K562 (cell line): ENCODE data around the gene TIGAR. TPM values are rescaled to one million over a fixed set of nuclear protein-coding genes. Genes with fewer than 3 reads are reported as not detected.

Experiments used
- ARID2 ChIP-seq: fragments of 450-650 bp; IDR thresholded peaks from 2 replicates; pipeline ENCODE4 v1.6.1; 2017; ENCODE audit warnings: antibody characterized with exemption, mild to moderate bottlenecking
- CTCF ChIP-seq, 3 experiments: IDR thresholded peaks in 2 of 3; conservative IDR thresholded peaks in 1 of 3; 2 replicates each; pipeline ENCODE4 v1.5.1; 2011 to 2012; ENCODE audit warnings: low read length in 3 of 3, mild to moderate bottlenecking in 3 of 3, control low read depth in 2 of 3, improper control_type of control experiment in 1 of 3, inconsistent platforms in 1 of 3, low read depth in 1 of 3, mixed read lengths in 1 of 3, moderate library complexity in 1 of 3; ENCODE audit not compliant: insufficient read depth in 2 of 3
- DEAF1 ChIP-seq: fragments of 450-650 bp; formaldehyde crosslinking; IDR thresholded peaks from 2 replicates; pipeline ENCODE4 v1.4.0; 2020; ENCODE audit warnings: mild to moderate bottlenecking, moderate library complexity
- ELK3 ChIP-seq: fragments of 450-650 bp; formaldehyde crosslinking; IDR thresholded peaks from 2 replicates; pipeline ENCODE4 v1.4.0; 2020; ENCODE audit warnings: mild to moderate bottlenecking
- JUND ChIP-seq, 2 experiments: IDR thresholded peaks; 2 replicates in 1 of 2; 3 replicates in 1 of 2; pipeline ENCODE4 v1.6.1; 2011; ENCODE audit warnings: borderline replicate concordance in 2 of 2, low read depth in 2 of 2, low read length in 2 of 2, improper control_type of control experiment in 1 of 2, missing biosample characterization in 1 of 2, missing genetic modification characterization in 1 of 2, missing genetic modification reagents in 1 of 2
- LCOR ChIP-seq: sonication (generic); formaldehyde crosslinking; IDR thresholded peaks from 2 replicates; pipeline ENCODE4 v1.8.0; 2022; ENCODE audit warnings: mild to moderate bottlenecking, missing genetic modification reagents
- NR1H2 ChIP-seq: sonication (generic); formaldehyde crosslinking; IDR thresholded peaks from 2 replicates; pipeline ENCODE4 v1.4.0; 2020; ENCODE audit warnings: mild to moderate bottlenecking, missing genetic modification reagents
- POLR2AphosphoS5 ChIP-seq: IDR thresholded peaks from 2 replicates; pipeline ENCODE4 v1.6.1; 2011; ENCODE audit warnings: mild to moderate bottlenecking, low read depth, low read length, moderate library complexity; ENCODE audit not compliant: control insufficient read depth, insufficient read depth
- RAD21 ChIP-seq, 2 experiments: fragments of 250-450 bp in 1 of 2; fragments of 450-650 bp in 1 of 2; sonication (Bioruptor Pico) in 1 of 2; formaldehyde crosslinking in 1 of 2; IDR thresholded peaks in 1 of 2; conservative IDR thresholded peaks in 1 of 2; 2 replicates each; pipeline versions ENCODE4 v1.4.0 to v1.8.0; 2020 to 2022; ENCODE audit warnings: mild to moderate bottlenecking in 2 of 2, moderate library complexity in 1 of 2
- RCOR1 ChIP-seq, 2 experiments: IDR thresholded peaks; 2 replicates each; pipeline ENCODE4 v1.6.1; 2012; ENCODE audit warnings: low read depth in 2 of 2, low read length in 2 of 2, borderline replicate concordance in 1 of 2, improper control_type of control experiment in 1 of 2
- TCF15 ChIP-seq: fragments of 250-450 bp; sonication (Bioruptor Pico); IDR thresholded peaks from 2 replicates; pipeline ENCODE4 v1.8.0; 2022; ENCODE audit warnings: moderate library complexity, mild to moderate bottlenecking, inconsistent platforms
- ZBTB26 ChIP-seq: fragments of 450-650 bp; formaldehyde crosslinking; IDR thresholded peaks from 2 replicates; pipeline ENCODE4 v1.4.0; 2022; ENCODE audit warnings: missing genetic modification characterization
- polyA plus RNA-seq, 8 experiments: library from polyadenylated mRNA; depleted of rRNA in 4 of 8; stranded (reverse) in 5 of 8; unstranded in 3 of 8; fragments of >200 nt; fragmentation: Nextera tagmentation in 2 of 8; fragmentation: Illumina TruSeq in 1 of 8; extraction: Ambion mirVana in 2 of 8; extraction: Trizol in 1 of 8; gene quantifications; 2 replicates each; pipeline versions ENCODE4 v1.2.1 to v1.2.3, GENCODE V29; 2011 to 2014; ENCODE audit warnings: inconsistent platforms in 1 of 8, missing spikeins in 1 of 8
- total RNA-seq, 7 experiments: library from RNA; depleted of rRNA in 6 of 7; stranded (reverse); fragments of >200 nt in 6 of 7; fragmentation: Illumina TruSeq in 2 of 7; extraction: Trizol in 2 of 7; gene quantifications; 2 replicates each; pipeline versions ENCODE4 v1.2.1 to v1.2.3, GENCODE V29; 2011 to 2021; ENCODE audit warnings: low replicate concordance in 1 of 7

The TIGAR gene
- total and polyA plus RNA-seq, 9 of the 15 experiments (the other 6 are each of a cell fraction or from before 2014, with no cell fraction given) = 0.11 to 1.0 (median 0.53) TPM; not detected in 2

GRCh38 chr12:4383304-4383865 lies 62.4 kb downstream of the TIGAR start (continued):
- peak; percentile 63 to 68 (median 65) for TF ChIP-seq CTCF (IDR thresholded peaks at IDR 0.05 in 2 of 3, conservative IDR thresholded peaks at IDR 0.05 in 1 of 3; ENCODE audit: insufficient read depth in 2 of 3, low read depth in 1 of 3, low read length in 3 of 3)
- peak; percentile 58 to 86 for TF ChIP-seq RAD21 (CRISPR knock-in tag; conservative IDR thresholded peaks at IDR 0.05 in 1 of 2, IDR thresholded peaks at IDR 0.05 in 1 of 2)
- TF ChIP-seq NR1H2 (CRISPR knock-in tag) = no peak
- no peak for TF ChIP-seq POLR2AphosphoS5
- 0 out of 2 replicates have a peak, but pooled peaks have one; percentile 24 for TF ChIP-seq ARID2
- peak; percentile 50 for TF ChIP-seq DEAF1
- 0 out of 2 replicates have a peak, but pooled peaks have one; percentile 13 for TF ChIP-seq JUND (IDR thresholded peaks at IDR 0.05; ENCODE audit: borderline replicate concordance, low read depth, low read length)
- no peak for TF ChIP-seq JUND (tag; IDR thresholded peaks at IDR 0.05; ENCODE audit: borderline replicate concordance, low read depth, low read length)
- TF ChIP-seq ZBTB26 (CRISPR knock-in tag) = no peak
- no peak for TF ChIP-seq LCOR
- peak in 1 of 2 experiments; percentile 20; a peak in 1 of 4 replicates for TF ChIP-seq RCOR1 (IDR thresholded peaks at IDR 0.05; ENCODE audit: borderline replicate concordance in 1 of 2, low read depth in 2 of 2, low read length in 2 of 2)
- no peak for TF ChIP-seq ELK3 (CRISPR knock-in tag)
- TF ChIP-seq TCF15 = no peak
- TF ChIP-seq, all 486 proteins: peak for 7
